Ovary (tissue), 9 donors: ENCODE data around the gene RGPD3. TPM values are rescaled to one million over a fixed set of nuclear protein-coding genes. Genes with fewer than 3 reads are reported as not detected.

Experiments
- DNase-seq, 5 donors: peaks; one replicate each; pipeline ENCODE4 v3.0.0-alpha.2; 2019 to 2020
- H3K27ac ChIP-seq, 2 donors: fragments of 200-600 bp; one replicate each; pipeline versions ENCODE4 v1.5.1 to v1.8.0; 2019 to 2022
- H3K27me3 ChIP-seq: fragments of 200-600 bp; one replicate; pipeline ENCODE4 v1.8.0; 2022
- H3K36me3 ChIP-seq: fragments of 200-600 bp; sonication (generic); one replicate; pipeline ENCODE4 v1.5.1; 2019
- H3K4me1 ChIP-seq: one replicate; pipeline ENCODE4 v1.8.1; 2013; ENCODE audit warnings: mild to moderate bottlenecking, moderate library complexity; ENCODE audit not compliant: insufficient read depth
- H3K4me3 ChIP-seq: fragments of 200-600 bp; sonication (generic); one replicate; pipeline ENCODE4 v1.5.1; 2017
- H3K9me3 ChIP-seq, 2 donors: fragments of 200-600 bp in 1 of 2; sonication (generic) in 1 of 2; one replicate each; pipeline versions ENCODE4 v1.5.1 to v1.8.1; 2013 to 2019; ENCODE audit warnings: mild to moderate bottlenecking in 1 of 2, moderate library complexity in 1 of 2
- CTCF ChIP-seq, 3 donors: fragments of 450-650 bp in 2 of 3; fragments of 200-600 bp in 1 of 3; IDR thresholded peaks; one replicate each; pipeline versions ENCODE4 v1.5.1 to v1.8.0; 2016 to 2022; ENCODE audit warnings: antibody characterized with exemption in 3 of 3, mild to moderate bottlenecking in 1 of 3
- EP300 ChIP-seq: sonication (generic); formaldehyde crosslinking; IDR thresholded peaks from one replicate; pipeline ENCODE4 v1.6.1; 2017; ENCODE audit warnings: antibody characterized with exemption
- POLR2A ChIP-seq: fragments of 450-650 bp; IDR thresholded peaks from one replicate; pipeline ENCODE4 v1.6.1; 2017; ENCODE audit warnings: antibody characterized with exemption, mild to moderate bottlenecking, moderate library complexity
- WGBS, 3 donors: extraction: QIAGEN DNeasy Blood & Tissue Kit in 1 of 3; methylation state at CpG; one replicate each; pipeline versions ENCODE4 v1.1.5 to v1.1.7; 2013 to 2017; 5-methylcytosine and 5-hydroxymethylcytosine counted together
- intact Hi-C, 4 donors: fragments of 100-400 bp; cut with DNase I; formaldehyde crosslinking; loops; one replicate each; pipeline versions ENCODE4 v1.11.0 to v1.15.1; 2022 to 2023
- polyA plus RNA-seq, 2 donors: library from polyadenylated mRNA; stranded (reverse); fragments of 200-250 nt in 1 of 2; fragments of 350-450 nt in 1 of 2; fragmentation: Illumina TruSeq in 1 of 2; extraction: RNeasy Lipid Tissue Mini Kit (QIAGEN cat#74804) in 1 of 2; gene quantifications; one replicate each; pipeline ENCODE4 v1.2.3, GENCODE V29; 2013 to 2014
- total RNA-seq, 7 donors: library from RNA; depleted of rRNA in 2 of 7; stranded (reverse); fragments of >200 nt in 2 of 7; fragmentation: NEBNext Ultra II Directional in 3 of 7; extraction: Animal tissue kit (Norgen Biotek cat#: 25700) in 3 of 7; gene quantifications; one replicate each; pipeline versions ENCODE4 v1.1.0 to v1.2.4, GENCODE V29; 2016 to 2023
- donor health status: DM: no; HTN: no; CAD: no; lungs with moderate emphysema.
- donor health status: DM: no; HTN: no; CAD: no.
- donor health status: Bipolar disorder and iron deficiency.
- donor health status: DM: yes; HTN: yes; CAD: no.
- donor health status: DM: no; HTN: no; CAD: no.
- donor health status: DM: yes; HTN: yes; CAD: no.

The RGPD3 gene
- total and polyA plus RNA-seq, 9 donors, result 0.08 to 0.80 (median 0.15) TPM

DNA sequence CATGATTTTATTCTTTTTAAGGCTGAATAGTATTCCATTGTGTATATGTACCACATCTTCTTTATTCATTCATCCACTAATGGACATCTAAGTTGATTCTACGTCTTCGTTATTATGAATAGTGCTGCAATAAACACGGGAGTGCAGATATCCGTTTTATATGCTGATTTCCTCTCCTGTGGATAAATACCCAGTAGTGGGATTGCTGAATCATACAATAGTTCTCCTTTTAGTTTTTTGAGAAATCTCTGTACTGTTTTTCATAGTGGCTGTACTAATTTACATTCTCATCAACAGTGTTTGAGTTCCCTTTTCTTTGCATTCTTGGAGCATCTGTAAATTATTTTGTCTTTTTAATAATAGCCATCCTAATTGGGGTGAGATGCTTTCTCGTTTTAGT, 114.5 kb downstream of the RGPD3 start:
- WGBS, 3 donors, result 88 to 91% (median 91%) methylated on average over 5 of the region's 5 CpGs
- H3K27me3 ChIP-seq, result no peaks in the 10 kb centered on the region

GRCh38 chr2:106350980-106351379, 117.2 kb downstream of the RGPD3 start:
- Histone ChIP-seq H3K9me3 (no peaks in the 10 kb centered on the region), H3K27ac (no peak overlapping the region), H3K4me1 (no peaks in the 10 kb centered on the region), H3K4me3 (no peak overlapping the region), H3K36me3 (no peaks in the 10 kb centered on the region), H3K27me3 (no peaks in the 10 kb centered on the region)
- intact Hi-C loops, result no loop called here
- DNase-seq, result no peak
- TF ChIP-seq EP300 (no peak), POLR2A (no peak), CTCF (IDR thresholded peaks at IDR 0.05) (no peak)
- WGBS, 3 donors, result 68 to 72% (median 70%) methylated on average over 2 of the region's 2 CpGs

More for the DNA sequence above, 114.5 kb downstream of the RGPD3 start:
- Histone ChIP-seq H3K36me3 (no peaks in the 10 kb centered on the region), H3K27ac (no peak overlapping the region), H3K4me3 (no peak overlapping the region), H3K9me3 (no peaks in the 10 kb centered on the region), H3K4me1 (no peaks in the 10 kb centered on the region)
- intact Hi-C loops, result no loop called here
- no peak for DNase-seq
- TF ChIP-seq EP300 (no peak), CTCF (IDR thresholded peaks at IDR 0.05) (no peak), POLR2A (no peak)

GRCh38 chr2:106344302-106344701, 123.9 kb downstream of the RGPD3 start:
- 96 to 97% (median 96%) methylated on average over 12 of the region's 12 CpGs for whole genome bisulfite sequencing, 3 donors

DNA sequence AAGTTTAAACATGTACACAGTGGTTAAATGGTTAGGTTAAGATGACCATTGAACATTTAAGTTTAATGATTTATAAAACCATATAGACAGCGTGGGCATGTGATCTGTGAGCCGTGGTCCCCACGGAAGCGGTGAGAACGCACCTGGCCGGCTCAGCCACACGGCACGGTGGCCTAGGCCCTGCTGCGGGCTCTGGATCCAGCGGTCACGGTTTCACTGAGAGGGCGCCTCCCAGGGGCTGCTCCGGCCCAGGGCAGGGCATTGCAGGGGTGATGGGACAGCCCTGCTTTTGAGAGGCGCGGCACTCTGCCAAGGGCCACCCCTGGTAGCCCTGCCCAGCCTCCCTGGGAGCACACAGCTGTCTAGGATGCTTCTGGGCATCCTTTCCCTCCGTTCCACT, 124.9 kb downstream of the RGPD3 start:
- intact Hi-C loops, result no loop called here
- no peaks in the 10 kb centered on the region for H3K36me3 ChIP-seq
- TF ChIP-seq POLR2A, result no peak
- TF ChIP-seq EP300, result no peak
- TF ChIP-seq CTCF (IDR thresholded peaks at IDR 0.05), result no peak
- H3K4me1 ChIP-seq, result peaks cover 3% of the 10 kb centered on the region
- no peaks in the 10 kb centered on the region for H3K9me3 ChIP-seq
- H3K27ac ChIP-seq, result no peak overlapping the region
- no peak for DNase-seq
- no peak overlapping the region for H3K4me3 ChIP-seq
- no peaks in the 10 kb centered on the region for H3K27me3 ChIP-seq
- WGBS, 3 donors, result 96% methylated on average over 16 of the region's 16 CpGs

More at GRCh38 chr2:106344302-106344701, 123.9 kb downstream of the RGPD3 start:
- no peak for TF ChIP-seq CTCF (IDR thresholded peaks at IDR 0.05)
- DNase-seq, result no peak
- intact Hi-C loops, result no loop called here
- no peak overlapping the region for H3K27ac ChIP-seq
- no peaks in the 10 kb centered on the region for H3K9me3 ChIP-seq
- H3K4me1 ChIP-seq, result peaks cover 3% of the 10 kb centered on the region
- no peaks in the 10 kb centered on the region for H3K27me3 ChIP-seq
- no peaks in the 10 kb centered on the region for H3K36me3 ChIP-seq
- H3K4me3 ChIP-seq, result no peak overlapping the region

GRCh38 chr2:106342831-106343251, 125.4 kb downstream of the RGPD3 start:
- Histone ChIP-seq H3K4me1 (peaks cover 3% of the 10 kb centered on the region), H3K9me3 (no peaks in the 10 kb centered on the region), H3K4me3 (no peak overlapping the region), H3K36me3 (no peaks in the 10 kb centered on the region), H3K27ac (no peak overlapping the region), H3K27me3 (no peaks in the 10 kb centered on the region)
- intact Hi-C loops, result no loop called here
- DNase-seq, result no peak
- WGBS, 3 donors, result 87 to 94% (median 92%) methylated on average over 25 of the region's 25 CpGs
- TF ChIP-seq CTCF (IDR thresholded peaks at IDR 0.05) (no peak), EP300 (no peak), POLR2A (no peak)
